GM21619 (cell line): Measurements from ENCODE around the gene MALT1.

Experiments
- ATAC-seq: cut with Tn5 transposase; IDR thresholded peaks from one replicate; pipeline ENCODE4 v1.9.1; 2021; ENCODE audit not compliant: unreplicated experiment

Gene MALT1

GRCh38 chr18:58802959-58803358 is 131.7 kb downstream of the MALT1 start:
- no peak for ATAC-seq

- no peak for ATAC-seq
These were observed 132.7 kb downstream of the MALT1 start for GRCh38 chr18:58803978-58804377.
